ENCODE measurements around the gene GOLGA8B.
"Not testable (repeated sequence)": the region's sequence is repeated elsewhere in the genome, so short reads cannot be mapped to it uniquely, and the experiment has no call there.

GOLGA8B gene

GRCh38 chr15:34554716-34555115 is 28.7 kb downstream of the GOLGA8B start:
- DNase-seq, result not testable (repeated sequence)

- DNase-seq, result not testable (repeated sequence)
Observed at GRCh38 chr15:34554126-34554525, 29.3 kb downstream of the GOLGA8B start.

GRCh38 chr15:34550129-34550528 is 33.3 kb downstream of the GOLGA8B start:
- not testable (repeated sequence) for DNase-seq

- not testable (repeated sequence) for DNase-seq
Observed at GRCh38 chr15:34549381-34549809, 34.1 kb downstream of the GOLGA8B start.

GRCh38 chr15:34543860-34544649 is 39.4 kb downstream of the GOLGA8B start:
- DNase-seq, result not testable (repeated sequence)

DNA sequence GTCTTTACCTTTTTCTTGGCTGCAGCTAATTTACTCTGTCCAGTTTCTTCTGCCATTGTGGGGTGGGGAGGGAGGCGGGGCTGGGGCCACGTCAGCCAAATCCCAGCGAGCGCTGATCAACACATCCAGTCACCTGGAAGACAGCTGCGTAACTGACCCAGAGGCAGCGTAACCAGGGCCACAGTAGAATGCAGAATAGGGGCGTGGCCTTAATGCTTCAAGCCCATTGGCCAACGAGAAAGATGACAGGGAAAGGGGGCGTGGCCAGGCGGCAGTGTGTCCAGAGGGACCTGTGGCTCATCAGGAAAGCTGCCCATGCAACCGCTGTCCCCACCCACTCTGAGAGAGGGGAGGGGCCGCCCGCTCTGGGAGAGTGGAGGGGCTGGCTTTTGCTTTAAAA is 47.6 kb downstream of the GOLGA8B start:
- DNase-seq, result not testable (repeated sequence)
